Testis (tissue), 3 donors: ENCODE data around the gene COL4A1. TPM values are rescaled to one million over a fixed set of nuclear protein-coding genes. Genes with fewer than 3 reads are reported as not detected.

Experiments
- DNase-seq: peaks from one replicate; pipeline ENCODE4 v3.0.0-alpha.2; 2019
- H3K27ac ChIP-seq, 2 donors: fragments of 200-600 bp; sonication (generic); one replicate each; pipeline ENCODE4 v1.5.1; 2019
- H3K27me3 ChIP-seq: fragments of 200-600 bp; sonication (generic); one replicate; pipeline ENCODE4 v1.5.1; 2019
- H3K36me3 ChIP-seq: fragments of 200-600 bp; sonication (generic); one replicate; pipeline ENCODE4 v1.5.1; 2017; ENCODE audit warnings: low read depth; ENCODE audit errors: missing control alignments
- H3K4me1 ChIP-seq: fragments of 200-600 bp; sonication (generic); one replicate; pipeline ENCODE4 v1.5.1; 2019
- H3K4me3 ChIP-seq, 2 donors: fragments of 200-600 bp; sonication (generic); one replicate each; pipeline ENCODE4 v1.5.1; 2017 to 2019
- H3K9me3 ChIP-seq: fragments of 200-600 bp; sonication (generic); one replicate; pipeline ENCODE4 v1.5.1; 2017
- POLR2A ChIP-seq: fragments of 450-650 bp; IDR thresholded peaks from one replicate; pipeline ENCODE4 v1.6.1; 2017; ENCODE audit warnings: antibody characterized with exemption, mild to moderate bottlenecking, moderate library complexity
- WGBS, 2 donors: methylation state at CpG; one replicate each; pipeline ENCODE4 v1.1.5; 2018; 5-methylcytosine and 5-hydroxymethylcytosine counted together
- intact Hi-C: fragments of 100-400 bp; cut with DNase I; formaldehyde crosslinking; loops from one replicate; pipeline ENCODE4 v1.15.1; 2023; ENCODE audit warnings: low total_unique reads
- polyA plus RNA-seq: library from polyadenylated mRNA; stranded (reverse); fragments of 350-450 nt; fragmentation: Illumina TruSeq; extraction: RNeasy Lipid Tissue Mini Kit (QIAGEN cat#74804); gene quantifications from one replicate; pipeline ENCODE4 v1.2.3, GENCODE V29; 2014; ENCODE audit warnings: low read depth, low replicate concordance; ENCODE audit not compliant: insufficient read depth
- total RNA-seq, 2 donors: library from RNA; depleted of rRNA; stranded (reverse); fragments of >200 nt; gene quantifications; one replicate each; pipeline ENCODE4 v1.2.3, GENCODE V29; 2016
- TF ChIP-seq, protein P1 (sequence below), 3 experiments: fragments of 450-650 bp in 2 of 3; fragments of 200-600 bp in 1 of 3; sonication (generic) in 1 of 3; IDR thresholded peaks; one replicate each; pipeline ENCODE4 v1.5.1; 2016 to 2019; ENCODE audit warnings: antibody characterized with exemption in 3 of 3, mild to moderate bottlenecking in 2 of 3, moderate library complexity in 1 of 3

The COL4A1 gene
- total and polyA plus RNA-seq, 3 donors from 2014 or later, result 35.5 to 43.0 (median 39.0) TPM

DNA sequence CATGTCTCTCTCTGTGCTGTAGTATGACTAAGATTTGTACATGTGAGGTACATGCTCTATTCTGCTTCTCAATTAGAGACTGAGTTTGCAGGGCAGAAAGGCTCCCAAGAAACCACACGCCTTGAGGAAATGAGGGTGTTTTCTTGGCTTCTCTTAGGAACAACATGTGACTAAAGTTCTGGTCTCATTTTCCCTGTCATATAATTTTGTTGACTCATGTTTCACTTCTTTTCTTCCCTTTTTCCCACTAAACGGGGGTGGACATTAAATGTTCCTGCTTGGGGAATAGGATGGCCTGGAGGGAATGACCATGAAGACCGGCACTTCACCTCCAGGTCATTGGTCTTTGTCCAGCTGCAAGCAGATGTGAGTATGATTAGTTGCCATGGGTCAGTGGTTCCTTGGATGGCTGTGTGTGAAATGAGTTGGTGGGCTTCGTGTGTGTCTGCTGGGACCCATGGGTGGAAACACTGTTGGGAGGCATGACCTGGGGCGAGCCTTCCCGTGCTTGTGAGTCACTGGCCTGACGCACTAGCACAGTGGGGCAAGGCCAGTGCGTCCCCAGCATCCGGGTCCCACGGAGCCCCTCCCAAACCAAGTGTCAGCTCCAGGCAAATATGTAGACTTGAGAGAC is 56.6 kb downstream of the COL4A1 start:
- peaks cover 18% of the 10 kb centered on the region for H3K4me1 ChIP-seq
- DNase-seq, result peak; percentile 49
- 50 to 53% methylated on average over 10 of the region's 10 CpGs for WGBS, 2 donors
- TF ChIP-seq, protein P1, sequence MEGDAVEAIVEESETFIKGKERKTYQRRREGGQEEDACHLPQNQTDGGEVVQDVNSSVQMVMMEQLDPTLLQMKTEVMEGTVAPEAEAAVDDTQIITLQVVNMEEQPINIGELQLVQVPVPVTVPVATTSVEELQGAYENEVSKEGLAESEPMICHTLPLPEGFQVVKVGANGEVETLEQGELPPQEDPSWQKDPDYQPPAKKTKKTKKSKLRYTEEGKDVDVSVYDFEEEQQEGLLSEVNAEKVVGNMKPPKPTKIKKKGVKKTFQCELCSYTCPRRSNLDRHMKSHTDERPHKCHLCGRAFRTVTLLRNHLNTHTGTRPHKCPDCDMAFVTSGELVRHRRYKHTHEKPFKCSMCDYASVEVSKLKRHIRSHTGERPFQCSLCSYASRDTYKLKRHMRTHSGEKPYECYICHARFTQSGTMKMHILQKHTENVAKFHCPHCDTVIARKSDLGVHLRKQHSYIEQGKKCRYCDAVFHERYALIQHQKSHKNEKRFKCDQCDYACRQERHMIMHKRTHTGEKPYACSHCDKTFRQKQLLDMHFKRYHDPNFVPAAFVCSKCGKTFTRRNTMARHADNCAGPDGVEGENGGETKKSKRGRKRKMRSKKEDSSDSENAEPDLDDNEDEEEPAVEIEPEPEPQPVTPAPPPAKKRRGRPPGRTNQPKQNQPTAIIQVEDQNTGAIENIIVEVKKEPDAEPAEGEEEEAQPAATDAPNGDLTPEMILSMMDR (IDR thresholded peaks at IDR 0.05), result no peak
- TF ChIP-seq POLR2A, result no peak
- H3K4me3 ChIP-seq, result no peak overlapping the region
- intact Hi-C loops, result no loop called here
- no peaks in the 10 kb centered on the region for H3K36me3 ChIP-seq
- no peaks in the 10 kb centered on the region for H3K9me3 ChIP-seq
- H3K27ac ChIP-seq, result peak overlapping the region; percentile 9 to 84
- no peaks in the 10 kb centered on the region for H3K27me3 ChIP-seq

DNA sequence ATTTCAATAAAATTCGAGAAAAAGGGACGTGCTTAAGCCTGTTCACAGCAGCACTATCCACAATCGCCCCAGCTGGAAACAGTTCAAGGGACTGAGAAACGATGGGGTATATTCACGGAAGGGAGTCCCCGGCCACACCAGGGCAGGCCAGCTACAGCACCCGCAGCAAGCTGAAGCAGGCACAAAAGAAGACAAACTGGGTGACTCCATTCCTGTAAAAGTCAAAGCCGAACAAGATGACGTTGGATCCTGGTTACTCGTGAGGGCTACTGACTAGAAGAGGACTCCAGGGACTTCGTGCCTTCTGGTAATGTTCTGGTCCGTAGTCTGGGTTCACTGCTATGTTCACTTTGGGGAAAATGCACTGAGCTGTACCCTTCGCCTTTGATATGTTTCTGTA is 57.6 kb downstream of the COL4A1 start:
- Histone ChIP-seq H3K27ac (peak overlapping the region; percentile 8 to 84), H3K27me3 (no peaks in the 10 kb centered on the region), H3K4me1 (peaks cover 18% of the 10 kb centered on the region), H3K4me3 (no peak overlapping the region), H3K36me3 (no peaks in the 10 kb centered on the region), H3K9me3 (no peaks in the 10 kb centered on the region)
- DNase-seq, result peak; percentile 12
- WGBS, 2 donors, result 75 to 78% methylated on average over 13 of the region's 13 CpGs
- intact Hi-C loops, result no loop called here
- TF ChIP-seq, protein P1 (IDR thresholded peaks at IDR 0.05), result no peak
- TF ChIP-seq POLR2A, result no peak

DNA sequence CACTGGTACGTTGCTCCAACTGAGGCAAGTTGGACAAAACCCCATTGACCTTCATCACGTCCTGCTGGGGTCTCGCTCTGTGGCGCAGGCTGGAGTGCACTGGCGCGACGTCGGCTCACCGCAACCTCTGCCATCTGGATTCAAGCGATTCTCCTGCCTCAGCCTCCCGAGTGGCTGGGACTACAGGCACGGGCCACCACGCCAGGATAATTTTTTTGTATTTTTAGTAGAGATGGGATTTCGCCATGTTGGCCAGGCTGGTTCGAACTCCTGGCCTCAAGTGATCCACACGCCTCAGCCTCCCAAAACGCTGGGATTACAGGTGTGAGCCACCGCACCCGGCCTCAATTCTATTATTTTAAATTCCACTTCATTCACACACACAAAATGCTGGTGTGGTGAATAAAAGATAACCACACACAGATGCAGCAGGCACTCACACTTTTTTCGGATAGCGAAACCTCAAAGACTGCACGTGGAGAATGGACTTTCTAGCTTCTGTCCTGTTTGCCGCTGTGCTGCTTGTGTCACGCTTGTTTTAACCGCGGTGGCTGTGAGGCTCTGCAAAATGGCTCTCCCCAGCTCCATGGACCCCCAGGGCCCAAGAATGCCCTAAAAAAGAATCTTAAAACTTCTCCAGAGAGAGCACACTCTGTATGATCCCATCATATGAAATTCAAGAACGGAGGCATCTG is 58.4 kb downstream of the COL4A1 start:
- H3K36me3 ChIP-seq, result no peaks in the 10 kb centered on the region
- intact Hi-C loops, result no loop called here
- WGBS, 2 donors, result 69 to 78% methylated on average over 25 to 27 of the region's 27 CpGs
- no peaks in the 10 kb centered on the region for H3K9me3 ChIP-seq
- no peaks in the 10 kb centered on the region for H3K27me3 ChIP-seq
- H3K4me3 ChIP-seq, result peak overlapping the region; percentile 8 to 23
- H3K4me1 ChIP-seq, result peaks cover 18% of the 10 kb centered on the region
- no peak for TF ChIP-seq POLR2A
- TF ChIP-seq, protein P1 (IDR thresholded peaks at IDR 0.05), result no peak
- peak; percentile 15 for DNase-seq
- peak overlapping the region; percentile 8 to 84 for H3K27ac ChIP-seq

DNA sequence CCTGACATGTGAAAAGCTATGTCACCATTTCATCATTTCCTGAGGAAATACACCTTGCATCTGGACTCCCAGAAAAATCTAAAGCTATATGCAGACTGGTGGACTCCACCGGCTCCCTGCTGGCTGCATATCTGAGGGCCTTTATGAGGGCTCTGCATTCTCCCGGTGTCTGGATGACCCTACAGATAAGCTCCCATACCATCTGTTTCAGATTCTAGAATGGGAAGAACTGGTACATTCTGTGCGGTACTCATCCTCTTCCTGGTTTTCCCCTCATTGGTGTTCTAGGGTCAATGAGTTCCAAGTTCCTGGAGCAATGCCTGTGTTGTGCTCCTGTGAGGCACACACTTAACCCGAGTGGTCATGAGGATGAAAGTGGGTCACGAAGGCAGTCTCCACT is 60.4 kb downstream of the COL4A1 start:
- Histone ChIP-seq H3K4me1 (peaks cover 18% of the 10 kb centered on the region), H3K27me3 (no peaks in the 10 kb centered on the region), H3K36me3 (no peaks in the 10 kb centered on the region), H3K27ac (peak overlapping the region; percentile 40 to 84), H3K9me3 (no peaks in the 10 kb centered on the region), H3K4me3 (no peak overlapping the region)
- intact Hi-C loops, result no loop called here
- 39 to 53% methylated on average over 4 to 5 of the region's 5 CpGs for WGBS, 2 donors
- TF ChIP-seq POLR2A, result no peak
- TF ChIP-seq, protein P1 (IDR thresholded peaks at IDR 0.05), result no peak
- peak; percentile 40 for DNase-seq
